Stimulated activated CD4-positive, alpha-beta T cell treated with anti-CD3 and anti-CD28 coated beads, Interleukin-1b, Interleukin-23, amount 100 ng/mL, for 1 hour (primary cell): ENCODE results near the gene POLR1C.
"Not testable (repeated sequence)": the region's sequence is repeated elsewhere in the genome, so short reads cannot be mapped to it uniquely, and the experiment has no call there.

Source experiments
- DNase-seq, 2 donors: peaks; one replicate each; pipeline ENCODE4 v3.0.0-alpha.2; 2020; ENCODE audit warnings: low read depth in 2 of 2

The POLR1C gene, protein sequence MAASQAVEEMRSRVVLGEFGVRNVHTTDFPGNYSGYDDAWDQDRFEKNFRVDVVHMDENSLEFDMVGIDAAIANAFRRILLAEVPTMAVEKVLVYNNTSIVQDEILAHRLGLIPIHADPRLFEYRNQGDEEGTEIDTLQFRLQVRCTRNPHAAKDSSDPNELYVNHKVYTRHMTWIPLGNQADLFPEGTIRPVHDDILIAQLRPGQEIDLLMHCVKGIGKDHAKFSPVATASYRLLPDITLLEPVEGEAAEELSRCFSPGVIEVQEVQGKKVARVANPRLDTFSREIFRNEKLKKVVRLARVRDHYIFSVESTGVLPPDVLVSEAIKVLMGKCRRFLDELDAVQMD

DNA sequence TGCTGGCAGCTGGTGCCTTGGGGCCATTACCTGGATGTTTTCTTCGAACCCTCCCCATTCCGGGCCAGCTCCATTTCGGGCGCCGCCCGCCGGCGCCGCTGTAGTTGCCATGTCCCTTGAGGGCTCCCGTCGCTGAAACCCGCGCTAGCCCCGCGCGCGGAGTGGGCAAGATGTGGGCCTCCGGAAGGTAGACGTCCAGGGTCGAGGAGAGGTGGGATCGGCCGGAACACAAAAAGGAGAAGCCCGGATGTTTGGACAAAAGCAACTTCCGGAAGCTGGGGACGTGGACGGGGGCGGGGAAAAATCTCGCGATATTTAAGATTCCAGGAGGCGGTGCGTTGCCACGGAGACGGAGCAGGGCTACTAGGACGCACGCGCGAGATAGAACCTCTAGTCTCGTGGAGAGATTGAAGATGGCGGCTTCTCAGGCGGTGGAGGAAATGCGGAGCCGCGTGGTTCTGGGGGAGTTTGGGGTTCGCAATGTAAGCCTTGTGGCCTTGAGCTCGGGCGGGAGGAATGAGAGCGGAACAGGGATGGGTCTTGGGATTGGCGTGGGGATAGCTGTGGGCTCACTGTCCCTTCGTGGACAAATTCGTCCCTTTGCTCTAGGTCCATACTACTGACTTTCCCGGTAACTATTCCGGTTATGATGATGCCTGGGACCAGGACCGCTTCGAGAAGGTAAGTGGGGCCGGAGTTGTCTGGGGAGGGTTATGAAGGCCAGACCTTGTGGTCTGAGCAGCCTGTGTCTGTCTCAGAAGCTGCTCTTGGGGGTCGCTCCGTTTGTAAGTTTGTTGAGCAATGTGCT is at the start of gene POLR1C, which contains the start of gene YIPF3:
Gene POLR1C, plus strand, starts transcription at position 393 of the 808 bp plus-strand sequence. Its CDS starts 21 bp downstream, at position 414.
Gene YIPF3, minus strand, starts transcription at position 230 of the 808 bp plus-strand sequence. Its CDS starts 119 bp downstream, at position 111.
- peak; percentile 88 to 92 for DNase-seq

DNA sequence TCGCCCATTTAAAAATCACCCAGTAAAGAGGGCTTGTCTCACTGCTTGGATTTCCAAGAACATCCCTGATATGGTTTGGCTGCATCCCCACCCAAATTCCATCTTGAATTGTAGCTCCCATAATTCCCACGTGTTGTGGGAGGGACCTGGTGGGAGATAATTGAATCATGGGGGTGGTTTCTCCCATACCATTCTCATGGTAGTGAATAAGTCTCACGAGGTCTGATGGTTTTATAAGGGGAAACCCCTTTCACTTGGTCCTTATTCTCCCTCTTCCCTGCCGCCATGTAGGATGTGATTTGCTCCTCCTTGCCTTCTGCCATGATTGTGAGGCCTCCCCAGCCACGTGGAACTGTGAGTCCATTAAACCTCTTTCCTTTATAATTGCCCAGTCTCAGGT is 49.6 kb upstream of the POLR1C start:
- not testable (repeated sequence) for DNase-seq

DNA sequence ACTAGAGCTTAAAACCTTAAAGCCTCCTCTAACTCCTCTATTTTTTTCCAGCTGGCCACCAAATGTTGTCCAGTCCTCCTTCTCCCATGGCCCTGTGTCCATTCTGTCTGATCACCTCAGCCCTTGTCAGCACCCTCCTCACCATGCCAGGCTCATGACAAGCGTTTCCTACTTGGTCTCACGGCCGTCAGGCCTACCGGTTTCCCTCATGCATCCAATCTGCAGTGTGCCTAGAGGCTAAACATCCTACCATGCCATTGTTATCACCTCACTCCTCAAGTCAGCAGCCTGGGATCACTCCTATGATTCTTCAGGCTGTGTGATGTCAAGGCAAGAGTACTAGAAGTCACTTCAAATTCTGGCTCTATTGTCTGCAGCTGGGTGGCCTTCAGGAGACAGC is 49.1 kb upstream of the POLR1C start:
- no peak for DNase-seq

DNA sequence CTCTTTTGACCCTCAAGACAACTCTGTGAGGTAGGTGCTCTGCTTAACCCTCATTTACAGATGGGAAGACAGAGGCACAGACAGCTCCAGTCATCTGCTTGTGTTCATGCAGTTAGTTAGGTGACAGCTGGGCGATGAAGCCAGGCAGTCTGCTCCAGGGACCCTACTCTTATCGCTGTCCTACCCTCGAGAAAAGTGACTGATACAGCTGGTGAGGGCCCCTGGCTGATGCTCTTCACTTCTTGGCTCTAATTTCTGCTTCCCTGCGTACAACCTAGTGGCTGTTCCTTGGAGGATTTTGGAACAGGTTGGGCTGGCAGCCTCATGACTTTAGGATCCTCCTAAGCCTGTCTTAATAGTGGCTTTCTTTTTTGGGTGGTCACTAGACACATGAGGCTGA is 48.6 kb upstream of the POLR1C start:
- DNase-seq: no peak

DNA sequence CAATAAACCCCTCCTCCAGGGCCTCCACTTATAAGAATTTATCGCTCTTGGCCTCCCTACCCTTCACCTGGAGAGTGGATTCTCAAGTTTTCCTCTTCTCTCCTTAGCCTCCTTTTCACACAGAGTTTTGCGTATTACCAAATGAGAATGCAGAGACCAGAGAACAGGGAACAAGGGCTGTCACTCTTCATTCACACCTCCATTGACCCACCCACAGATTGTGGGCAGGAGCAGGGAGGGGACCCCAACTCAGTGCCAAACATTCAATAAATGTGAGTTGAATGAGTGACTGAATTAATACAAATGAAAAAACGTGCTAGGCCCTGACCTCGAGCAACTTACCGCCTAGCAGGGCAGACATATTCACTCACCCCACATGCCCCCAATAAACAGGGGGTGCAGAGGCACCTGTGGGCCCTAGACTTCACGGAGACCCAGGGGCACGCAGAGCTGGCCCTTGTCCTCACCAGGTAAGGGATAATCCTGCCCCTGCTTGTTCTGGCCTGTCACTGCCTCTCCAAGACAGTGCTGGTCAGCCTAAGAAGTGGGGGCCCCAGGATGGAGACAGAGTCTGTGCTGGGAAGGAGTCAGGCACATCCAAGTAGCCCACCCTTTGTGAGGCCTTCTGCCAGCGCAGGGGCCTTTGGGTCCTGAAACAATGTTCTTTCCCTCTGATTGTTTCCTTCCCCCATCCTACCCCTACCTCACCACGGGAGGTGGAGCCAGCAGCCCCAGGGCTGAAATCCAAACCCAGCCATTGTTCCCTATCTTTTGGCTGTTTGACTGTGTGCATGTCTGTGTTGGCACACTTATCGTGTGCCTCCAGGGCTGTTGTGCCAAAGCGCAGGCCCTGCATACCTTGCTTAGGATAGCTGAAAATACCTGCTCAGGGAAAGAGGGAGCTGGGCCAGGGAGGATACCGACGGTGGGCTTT is 47.9 kb upstream of the POLR1C start:
- no peak for DNase-seq

DNA sequence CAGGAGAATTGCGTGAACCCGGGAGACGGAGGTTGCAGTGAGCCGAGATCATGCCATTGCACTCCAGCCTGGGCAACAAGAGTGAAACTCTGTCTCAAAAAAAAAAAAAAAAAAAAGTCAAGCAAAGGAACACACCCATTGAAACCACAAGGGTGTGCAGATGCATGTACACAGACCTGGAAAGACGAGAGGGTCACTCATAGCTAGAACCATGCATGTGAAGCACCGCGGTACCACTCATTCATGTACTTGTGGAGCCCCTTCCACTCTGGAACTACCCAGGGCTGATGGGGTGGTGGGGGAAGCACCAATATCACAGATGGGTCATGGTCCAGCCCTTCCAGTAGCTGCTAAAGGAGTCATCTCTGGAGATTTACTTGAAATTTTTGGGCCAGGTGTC is 46.9 kb upstream of the POLR1C start:
- no peak for DNase-seq

DNA sequence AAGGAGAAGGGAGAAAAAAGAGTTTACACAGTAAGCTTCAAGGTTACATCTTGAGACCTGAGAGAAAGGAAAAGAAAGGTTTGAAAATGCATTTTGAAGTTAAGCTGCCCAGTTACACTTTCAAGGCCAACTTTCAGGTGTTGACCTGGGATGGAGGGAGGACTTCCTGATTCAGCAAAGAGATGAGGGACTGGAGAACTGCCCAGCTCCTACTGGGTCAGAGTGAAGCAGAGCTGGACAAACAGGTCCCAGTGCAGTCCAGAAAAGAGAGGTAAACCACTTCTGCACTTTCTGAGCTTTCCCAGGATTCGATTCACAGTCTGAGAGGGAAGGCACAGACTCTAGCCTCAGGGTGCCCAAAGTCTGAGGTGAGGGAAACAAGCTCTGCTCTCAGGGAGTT is 45.5 kb upstream of the POLR1C start:
- no peak for DNase-seq

DNA sequence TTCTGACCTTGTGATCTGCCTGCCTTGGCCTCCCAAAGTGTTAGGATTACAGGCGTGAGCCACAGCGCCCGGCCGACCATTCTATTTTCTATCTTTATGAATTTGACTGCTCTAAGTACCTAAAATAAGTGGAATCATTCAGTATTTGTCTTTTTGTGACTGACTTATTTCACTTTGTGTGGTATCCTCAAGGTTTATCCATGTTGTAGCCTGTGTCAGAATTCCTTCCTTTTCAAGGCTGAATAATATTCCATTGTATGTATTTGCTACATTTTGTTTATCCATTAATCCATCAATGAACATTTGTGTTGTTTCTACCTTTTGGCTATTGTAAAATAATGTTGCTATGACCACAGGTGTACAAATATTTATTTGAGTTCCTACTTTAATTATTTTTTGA is 44.4 kb upstream of the POLR1C start:
- no peak for DNase-seq

DNA sequence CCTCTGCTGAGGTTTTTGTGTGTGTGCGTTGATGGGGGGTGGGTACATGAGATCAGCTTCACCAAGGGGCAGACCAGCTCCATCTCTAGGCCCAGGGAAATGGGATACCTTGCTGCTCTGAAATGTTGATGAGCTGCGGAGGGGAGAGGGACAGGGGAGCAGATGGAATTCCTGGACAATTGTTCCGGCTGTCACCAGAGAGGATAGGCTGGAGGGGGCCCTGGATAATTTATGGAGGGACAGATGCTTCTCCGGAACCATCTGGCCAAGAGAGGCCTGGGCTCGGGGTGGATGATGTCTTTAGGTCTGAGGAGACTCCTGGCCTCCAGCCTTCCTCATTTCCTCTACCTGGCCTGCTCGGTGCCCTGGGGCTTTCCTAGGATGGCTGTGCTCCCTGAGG is 41.4 kb upstream of the POLR1C start:
- no peak for DNase-seq

DNA sequence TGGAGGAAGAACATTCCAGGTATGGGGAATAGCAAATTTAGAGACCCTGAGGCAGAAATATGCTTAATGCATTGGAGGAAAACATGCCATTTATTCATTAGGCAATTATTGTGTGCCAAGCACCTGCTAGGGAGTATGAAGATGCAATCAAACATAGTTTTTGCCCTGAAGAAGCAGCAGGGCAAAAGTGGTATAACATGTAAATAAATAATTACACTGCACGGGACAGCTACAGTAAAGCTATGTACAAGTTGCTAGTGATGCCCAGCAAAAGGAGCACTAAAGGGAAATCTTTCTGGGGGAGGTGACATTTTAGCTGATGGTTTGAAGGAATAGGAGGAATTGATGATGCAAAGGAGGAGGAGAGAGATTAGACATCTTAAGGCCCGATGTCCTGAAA is 40.1 kb upstream of the POLR1C start:
- DNase-seq: no peak

DNA sequence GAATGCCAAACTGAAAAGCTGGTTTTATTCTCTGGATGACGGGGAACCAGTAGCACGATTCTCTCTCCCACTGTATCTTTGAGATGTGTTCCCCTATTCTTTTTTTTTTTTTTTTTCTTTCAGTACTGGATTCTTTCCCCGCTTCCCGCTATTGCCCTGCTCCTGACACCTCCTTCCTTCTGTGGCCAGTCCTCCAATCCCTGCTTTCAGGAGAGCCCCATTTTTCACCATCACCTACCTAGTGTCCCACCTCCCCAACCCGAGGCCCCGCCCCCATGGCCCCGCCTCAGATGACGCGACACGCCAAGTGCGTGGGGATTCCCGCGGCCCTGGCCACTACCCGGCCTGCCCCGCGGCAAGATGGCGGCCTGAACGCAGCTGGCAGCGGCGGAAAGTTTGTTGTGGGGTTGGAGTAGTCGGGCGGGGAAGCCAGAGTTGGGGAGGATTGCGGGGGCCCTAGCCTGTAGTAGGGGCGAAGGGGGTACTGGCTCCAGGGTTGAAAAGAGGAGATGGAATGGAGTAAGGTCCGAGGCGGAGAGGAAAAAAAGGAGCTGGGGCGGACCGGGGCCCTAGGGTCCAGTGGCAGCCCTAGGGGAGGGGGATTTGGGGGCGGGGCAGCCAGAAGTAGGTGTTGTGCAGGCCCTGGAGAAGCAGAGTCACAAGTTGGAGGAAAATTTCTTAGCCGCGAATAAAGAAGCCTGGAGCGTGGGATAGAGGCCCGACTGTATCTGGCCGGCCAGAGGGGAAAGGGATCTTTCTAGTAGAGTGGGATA is 39.5 kb upstream of the POLR1C start, which contains the start of gene TJAP1:
Gene TJAP1, plus strand, starts transcription at position 336 of the 773 bp plus-strand sequence. CDS start 21,432 bp downstream, outside the sequence.
- peak; percentile 88 to 100 for DNase-seq

DNA sequence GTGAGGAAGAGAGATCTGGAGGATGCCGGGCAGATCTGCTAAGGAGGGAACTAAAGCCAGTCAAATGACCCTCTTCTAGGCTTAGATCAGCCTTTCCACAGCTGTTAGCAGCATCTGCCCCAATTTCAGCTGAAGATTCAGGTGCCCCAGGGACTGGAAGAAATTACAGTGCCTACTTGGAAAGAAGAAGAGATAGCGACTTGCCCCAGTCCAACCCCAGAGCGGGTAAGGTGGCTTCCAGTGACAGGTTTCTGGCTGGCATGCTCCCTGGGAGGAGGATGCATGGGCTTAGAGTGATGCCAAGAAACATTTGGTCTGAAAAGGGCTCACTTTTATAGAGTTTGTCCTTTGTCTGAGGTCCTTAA is 38.9 kb upstream of the POLR1C start:
- no peak for DNase-seq

DNA sequence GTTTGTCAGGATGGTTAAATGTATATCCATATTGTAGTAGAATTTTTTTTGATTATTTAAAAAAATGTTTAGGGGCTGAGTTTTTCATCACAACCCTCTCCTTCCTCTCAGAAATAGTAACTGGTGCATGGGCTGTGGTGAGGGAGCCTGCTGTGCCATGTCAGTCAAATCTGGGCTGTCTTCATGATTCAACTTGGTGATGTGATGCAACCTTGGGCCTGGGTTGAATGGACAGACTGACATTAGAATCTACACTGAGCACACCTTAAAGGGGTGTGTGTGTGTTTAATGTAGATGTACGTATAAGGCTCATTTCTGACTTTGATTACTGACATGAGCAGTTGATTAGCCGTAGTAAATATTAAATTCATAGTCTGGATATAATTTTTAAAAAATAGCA is 35.8 kb upstream of the POLR1C start:
- no peak for DNase-seq

DNA sequence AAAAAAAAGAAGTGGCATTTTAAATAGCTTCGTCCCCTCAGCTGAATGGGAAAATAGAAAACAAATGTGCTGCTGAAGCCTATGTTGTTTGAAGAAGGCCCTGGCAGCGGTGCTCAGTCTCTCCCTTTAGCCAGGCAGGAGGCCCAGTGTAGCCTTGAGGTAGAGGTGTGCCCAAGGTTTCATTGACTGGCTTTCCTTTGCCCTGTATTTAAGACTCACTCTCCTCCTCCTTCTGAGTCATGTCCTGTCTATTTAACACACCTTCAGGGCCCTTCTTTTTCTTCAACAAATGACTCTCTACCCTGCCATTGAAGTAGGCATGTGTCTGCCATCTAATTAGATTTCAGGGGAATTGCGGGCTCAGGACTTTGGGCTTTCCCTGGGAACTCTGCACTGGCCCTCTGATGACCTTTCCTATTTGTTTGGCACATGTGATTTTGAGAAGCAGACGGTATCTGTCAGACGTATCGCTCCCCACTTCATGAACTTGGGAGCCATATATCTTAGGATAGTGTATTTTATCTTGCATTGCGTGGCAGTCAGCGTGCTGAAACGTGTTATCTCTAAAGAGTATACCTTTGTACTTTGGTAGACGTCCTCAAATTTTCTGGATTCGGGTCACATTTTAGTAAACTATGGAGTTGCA is 35.2 kb upstream of the POLR1C start:
- no peak for DNase-seq

DNA sequence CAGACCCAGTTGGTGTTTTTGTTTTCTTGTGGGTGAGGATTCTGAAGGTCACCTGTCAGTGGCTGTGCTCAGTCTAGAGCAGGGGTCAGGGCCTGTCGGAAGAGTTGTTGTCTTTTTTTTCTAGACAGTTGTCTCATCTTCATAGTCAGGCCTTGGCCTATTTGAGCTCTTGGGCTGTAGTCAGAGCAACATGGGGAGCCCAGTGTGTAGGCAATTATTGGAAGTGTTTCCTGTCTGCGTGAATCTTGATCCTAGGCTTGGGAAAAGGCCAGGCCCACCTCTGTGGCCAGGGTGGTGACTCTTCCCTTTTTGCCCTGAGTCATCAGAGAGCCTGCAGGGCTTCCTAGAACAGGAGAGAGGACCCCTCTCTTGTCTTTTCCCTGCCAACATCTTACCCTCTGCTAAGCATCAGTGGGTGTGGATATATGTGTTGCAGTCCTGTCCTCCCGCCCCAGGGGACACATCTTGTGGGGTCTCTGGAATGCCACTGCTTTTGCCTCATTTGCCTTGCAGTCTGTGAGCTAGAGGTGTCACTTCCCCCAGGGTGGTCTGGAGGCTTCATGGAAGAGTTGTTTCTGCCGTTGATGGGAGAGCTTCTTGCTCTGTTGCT is 28.1 kb upstream of the POLR1C start:
- DNase-seq: no peak

DNA sequence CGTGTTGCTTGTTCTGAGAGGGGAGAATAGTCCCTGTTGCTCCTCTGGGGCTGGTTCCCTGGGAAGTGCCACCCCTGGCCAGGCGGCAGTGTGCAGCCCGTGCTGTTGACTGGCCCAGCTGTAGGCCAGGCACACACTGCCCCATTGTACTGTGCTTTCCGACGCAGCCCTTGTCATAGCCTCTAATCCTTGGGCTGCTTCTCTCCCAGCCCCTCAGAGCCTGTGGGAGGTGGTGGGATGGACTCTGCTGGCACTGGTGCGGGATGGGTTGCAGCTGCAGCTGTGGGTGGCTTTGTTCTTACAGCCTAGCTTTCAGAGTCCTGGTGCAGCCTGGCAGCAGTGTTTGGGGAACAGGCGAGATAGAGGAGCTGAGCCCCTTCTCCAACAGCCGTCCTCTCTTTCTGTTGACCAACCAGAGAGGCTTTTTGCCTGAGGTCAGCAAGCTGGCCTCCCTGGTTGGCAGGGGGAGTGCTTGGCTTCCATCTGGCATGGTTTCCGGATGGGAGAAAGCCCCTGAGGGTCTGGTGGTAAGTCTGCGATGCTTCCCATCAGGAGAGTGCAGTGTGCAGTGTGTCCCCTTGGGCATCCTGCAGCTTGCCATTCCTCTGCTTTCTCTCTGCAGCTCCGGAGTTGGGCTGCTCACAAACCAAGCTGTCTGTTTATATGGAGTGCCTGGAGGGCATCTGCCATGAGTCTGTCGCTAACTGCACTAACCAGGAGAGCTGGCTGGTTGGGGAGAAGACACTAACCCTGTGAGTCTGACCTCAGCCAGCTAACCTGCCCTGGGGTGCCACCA is 27.4 kb upstream of the POLR1C start:
- DNase-seq: no peak

DNA sequence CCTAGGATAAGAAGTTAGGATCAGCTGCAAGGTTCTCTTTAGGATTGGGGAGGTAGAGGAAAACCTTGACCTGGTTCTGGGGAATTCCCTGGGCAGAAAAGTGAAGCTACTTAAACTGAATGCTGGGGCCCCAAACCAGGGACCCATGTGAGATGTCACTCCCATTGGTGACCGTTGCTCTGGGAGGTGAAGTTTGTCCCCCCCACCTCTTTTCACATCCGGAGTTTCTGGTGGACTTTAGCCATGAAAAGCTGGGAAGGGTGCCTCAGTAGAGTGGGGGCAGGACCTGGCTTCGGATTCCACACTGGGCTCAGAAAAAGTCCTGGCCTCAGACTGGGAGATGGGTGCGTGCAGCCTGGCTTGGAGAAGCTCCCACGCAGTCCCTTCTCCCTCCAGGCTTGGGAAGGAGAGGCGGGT is 26.4 kb upstream of the POLR1C start:
- no peak for DNase-seq

DNA sequence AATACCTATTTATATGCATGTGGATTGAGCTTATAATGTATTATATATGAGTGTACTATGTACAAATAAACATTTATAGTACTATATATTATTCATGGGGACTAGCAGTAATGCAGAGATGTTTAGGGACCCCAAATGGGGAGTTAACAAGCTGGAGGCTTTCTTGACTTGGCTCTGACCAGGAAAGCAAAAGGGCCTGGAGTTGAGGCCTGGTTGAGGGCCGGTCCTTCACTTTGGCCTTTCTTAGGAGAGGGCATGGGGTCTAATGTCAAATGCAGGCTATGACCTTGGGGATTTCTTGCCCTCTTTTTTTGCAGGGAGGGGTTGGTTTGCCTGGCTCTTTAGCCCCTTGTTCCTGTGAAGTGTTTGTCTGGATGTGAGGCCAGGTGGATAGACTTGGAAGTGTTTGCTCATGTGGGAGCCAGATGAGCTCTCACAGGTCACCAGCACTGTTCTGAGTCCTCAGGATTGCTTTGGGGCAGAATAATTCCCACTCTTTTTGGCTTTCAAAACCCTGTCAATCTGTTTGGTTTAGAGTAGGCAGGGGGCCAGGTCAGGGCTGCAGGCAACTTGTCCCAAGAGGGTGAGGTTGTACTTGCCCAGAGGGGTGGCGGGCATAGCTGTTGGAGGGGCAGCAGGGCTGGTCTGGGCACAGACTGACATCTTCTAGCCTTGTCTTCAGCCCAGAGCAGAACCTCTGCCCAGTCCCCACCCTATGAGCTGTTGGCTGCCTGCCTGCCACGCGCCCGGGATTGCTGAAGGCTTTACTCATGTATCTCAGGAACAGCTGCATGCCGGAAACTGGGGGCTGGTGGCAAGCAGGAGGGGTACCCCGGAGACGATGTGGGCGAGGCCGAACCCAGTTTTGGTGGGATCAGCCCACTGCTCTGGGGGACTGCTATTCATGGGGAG is 24.9 kb upstream of the POLR1C start:
- DNase-seq: no peak
